ENCODE data around the gene ZXDC. TPM values are rescaled to one million over a fixed set of nuclear protein-coding genes. Genes with fewer than 3 reads are reported as not detected.

ZXDC gene
- total RNA-seq, 1 donor from 2014 or later: 39.2 TPM

- DNase-seq: no peak
These were observed 82.1 kb downstream of the ZXDC start for GRCh38 chr3:126393563-126393962.

GRCh38 chr3:126392246-126392645 is 83.4 kb downstream of the ZXDC start:
- no peak for DNase-seq

GRCh38 chr3:126391631-126392030 is 84.1 kb downstream of the ZXDC start:
- DNase-seq: no peak

GRCh38 chr3:126390751-126391150 is 84.9 kb downstream of the ZXDC start:
- DNase-seq: no peak

- no peak for DNase-seq
These were observed 85.5 kb downstream of the ZXDC start for GRCh38 chr3:126390201-126390600.

- DNase-seq: no peak
These were observed 85.9 kb downstream of the ZXDC start for GRCh38 chr3:126389794-126390146.

- peak; percentile 88 for DNase-seq
These were observed 86.4 kb downstream of the ZXDC start for GRCh38 chr3:126389112-126389793.

Other genes with a start within 250 kb of the ZXDC start
- 12.1 TPM for gene KLF15, start 118.5 kb downstream of the ZXDC start, total RNA-seq
- gene CFAP100, start 81.0 kb downstream of the ZXDC start, total RNA-seq: not detected
- gene UROC1, start 41.9 kb upstream of the ZXDC start, total RNA-seq: not detected
- gene CHST13, start 48.3 kb upstream of the ZXDC start, total RNA-seq: not detected
- gene C3orf22, start 83.0 kb upstream of the ZXDC start, total RNA-seq: not detected
- 14.6 TPM for gene TXNRD3, start 179.2 kb upstream of the ZXDC start, total RNA-seq
- gene CHCHD6, start 228.3 kb upstream of the ZXDC start, total RNA-seq: 4.8 TPM